ENCODE results near the gene SRC.

GRCh38 chr20:37395410-37395797, 49.5 kb downstream of the SRC start:
- no peak for TF ChIP-seq CTCF (IDR thresholded peaks at IDR 0.05 in 8 of 11, conservative IDR thresholded peaks at IDR 0.05 in 3 of 11)
- TF ChIP-seq POLR2AphosphoS5 (IDR thresholded peaks at IDR 0.05) = no peak
- TF ChIP-seq POLR2A (IDR thresholded peaks at IDR 0.05) = no peak
